ENCODE data around the gene PCBP1. TPM values are rescaled to one million over a fixed set of nuclear protein-coding genes. Genes with fewer than 3 reads are reported as not detected.
"Not testable (repeated sequence)": the region's sequence is repeated elsewhere in the genome, so short reads cannot be mapped to it uniquely, and the experiment has no call there.

The PCBP1 gene
- total and polyA plus RNA-seq, 4 donors: 249 to 288 (median 261) TPM

DNA sequence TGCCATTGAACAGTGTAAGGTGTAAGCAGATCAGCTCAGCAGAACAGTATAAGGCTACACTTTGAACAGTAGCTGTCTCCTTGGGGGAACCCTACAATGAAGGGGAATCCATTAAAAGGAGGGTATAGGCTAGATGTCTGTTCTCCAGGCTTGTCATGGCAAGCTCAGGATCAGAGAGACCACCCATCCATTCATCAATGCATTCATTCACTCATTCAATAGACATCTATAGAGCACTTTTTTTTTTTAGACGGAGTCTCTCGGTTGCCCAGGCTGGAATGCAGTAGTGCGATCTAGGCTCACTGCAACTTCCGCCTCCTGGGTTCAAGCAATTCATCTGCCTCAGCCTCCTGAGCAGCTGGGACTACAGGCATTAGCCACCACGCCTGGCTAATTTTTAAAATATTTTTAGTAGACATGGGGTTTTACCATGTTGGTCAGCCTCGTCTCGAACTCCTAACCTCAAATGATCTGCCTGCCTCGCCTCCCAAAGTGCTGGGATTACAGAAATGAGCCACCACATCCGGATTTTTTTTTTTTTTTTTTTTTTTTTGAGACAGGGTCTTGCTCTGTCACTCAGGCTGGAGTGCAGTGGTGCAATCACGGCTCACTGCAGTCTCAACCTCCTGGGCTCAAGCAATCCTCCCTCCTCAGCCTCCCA lies 47.2 kb downstream of the PCBP1 start:
- ATAC-seq (ENCODE audit: low FRiP score); H3K4me3 ChIP-seq (ENCODE audit: low read length in 2 of 2); H3K27me3 ChIP-seq (ENCODE audit: control insufficient read depth in 1 of 2, insufficient read depth in 2 of 2, low read length in 1 of 2); H3K27ac ChIP-seq (ENCODE audit: low read depth in 1 of 2, low read length in 2 of 2); H3K9me3 ChIP-seq (ENCODE audit: control insufficient read depth, low read length); H3K36me3 ChIP-seq (ENCODE audit: control insufficient read depth in 1 of 2, insufficient read depth in 2 of 2, low read length in 1 of 2); DNase-seq; intact Hi-C loops (cut with DNase I); H3K4me1 ChIP-seq (ENCODE audit: control insufficient read depth in 1 of 2, insufficient read depth in 2 of 2, low read length in 2 of 2): not testable (repeated sequence)
- WGBS, 2 donors: 94 to 95% methylated on average over 10 of the region's 10 CpGs

Other genes starting within 250 kb of the PCBP1 start
- gene SNRNP27, start 193.5 kb upstream of the PCBP1 start, total RNA-seq: 10 to 100 TPM; 45.1 to 58.3 TPM
- 10 to 100 TPM; 42.1 to 61.1 TPM for gene SNRNP27, start 193.5 kb upstream of the PCBP1 start, polyA plus RNA-seq
- gene MXD1, start 172.4 kb upstream of the PCBP1 start, total RNA-seq: 10 to 100 TPM; 21.1 to 33.4 TPM
- gene MXD1, start 172.4 kb upstream of the PCBP1 start, polyA plus RNA-seq: 10 to 100 TPM in 1 of 2 donors, 1 to 10 TPM in 1; 5.3 to 11.3 TPM
- 1 to 10 TPM; 1.9 to 3.4 TPM for gene ASPRV1, start 125.8 kb upstream of the PCBP1 start, total RNA-seq
- gene ASPRV1, start 125.8 kb upstream of the PCBP1 start, polyA plus RNA-seq: 1 to 10 TPM; 1.1 to 2.0 TPM
- gene C2orf42, start 103.5 kb downstream of the PCBP1 start, total RNA-seq: 10 to 100 TPM; 12.4 to 17.9 TPM
- gene C2orf42, start 103.5 kb downstream of the PCBP1 start, polyA plus RNA-seq: 1 to 10 TPM; 8.0 to 8.1 TPM
- gene TIA1, start 161.2 kb downstream of the PCBP1 start, total RNA-seq: 100 to 1,000 TPM in 1 of 2 donors, 10 to 100 TPM in 1; 87.6 to 150 TPM
- 10 to 100 TPM; 27.8 to 79.3 TPM for gene TIA1, start 161.2 kb downstream of the PCBP1 start, polyA plus RNA-seq
- 10 to 100 TPM; 49.5 to 85.1 TPM for gene PCYOX1, start 170.7 kb downstream of the PCBP1 start, total RNA-seq
- gene PCYOX1, start 170.7 kb downstream of the PCBP1 start, polyA plus RNA-seq: 10 to 100 TPM; 19.0 to 40.1 TPM
- gene SNRPG, start 206.3 kb downstream of the PCBP1 start, total RNA-seq: 100 to 1,000 TPM in 1 of 2 donors, 10 to 100 TPM in 1; 68.1 to 112 TPM
- 100 to 1,000 TPM; 112 to 226 TPM for gene SNRPG, start 206.3 kb downstream of the PCBP1 start, polyA plus RNA-seq
- 10 to 100 TPM; 15.7 to 19.8 TPM for gene FAM136A, start 214.6 kb downstream of the PCBP1 start, total RNA-seq
- 10 to 100 TPM; 28.0 to 31.2 TPM for gene FAM136A, start 214.6 kb downstream of the PCBP1 start, polyA plus RNA-seq